Heart right ventricle (tissue), 16 donors: Measurements from ENCODE around the gene RMI2. TPM values are rescaled to one million over a fixed set of nuclear protein-coding genes. Genes with fewer than 3 reads are reported as not detected.
A peak's percentile ranks its signal among the peaks of the same experiment; 100 is the strongest.

Experiments
- ATAC-seq, 8 donors: fragments of 200-7000 bp; cut with Tn5 transposase; one replicate each; pipeline ENCODE4 v1.9.1; 2020; ENCODE audit warnings: mild to moderate bottlenecking in 8 of 8, moderate library complexity in 8 of 8, moderate number of reproducible peaks in 1 of 8
- DNase-seq, 2 donors: peaks; one replicate each; pipeline ENCODE4 v3.0.0-alpha.2; 2020
- H3K27ac ChIP-seq, 10 donors: fragments of 200-600 bp; sonication (generic) in 2 of 10; one replicate each; pipeline versions ENCODE4 v1.5.0 to v1.8.0; 2020 to 2022; ENCODE audit warnings: mild to moderate bottlenecking in 3 of 10
- H3K27me3 ChIP-seq, 7 donors: fragments of 200-600 bp; one replicate each; pipeline ENCODE4 v1.8.0; 2021 to 2022; ENCODE audit warnings: mild to moderate bottlenecking in 2 of 7
- H3K36me3 ChIP-seq, 9 donors: fragments of 200-600 bp; sonication (generic) in 1 of 9; one replicate each; pipeline versions ENCODE4 v1.5.0 to v1.8.0; 2020 to 2022; ENCODE audit warnings: mild to moderate bottlenecking in 2 of 9
- H3K4me1 ChIP-seq, 9 donors: fragments of 200-600 bp; sonication (generic) in 1 of 9; one replicate each; pipeline versions ENCODE4 v1.5.0 to v1.8.0; 2020 to 2022; ENCODE audit warnings: mild to moderate bottlenecking in 4 of 9
- H3K4me3 ChIP-seq, 10 donors: fragments of 200-600 bp; sonication (generic) in 2 of 10; one replicate each; pipeline versions ENCODE4 v1.5.0 to v1.8.0; 2020 to 2022; ENCODE audit warnings: mild to moderate bottlenecking in 7 of 10, moderate library complexity in 2 of 10
- H3K9me3 ChIP-seq, 11 donors: fragments of 200-600 bp in 10 of 11; sonication (generic) in 2 of 11; one replicate each; pipeline versions ENCODE4 v1.5.0 to v1.8.0; 2013 to 2022; ENCODE audit warnings: mild to moderate bottlenecking in 2 of 11, control low read depth in 1 of 11, moderate library complexity in 1 of 11
- CTCF ChIP-seq, 9 donors: fragments of 200-600 bp; sonication (generic) in 2 of 9; IDR thresholded peaks; one replicate each; pipeline versions ENCODE4 v1.5.0 to v1.8.0; 2021 to 2022; ENCODE audit warnings: antibody characterized with exemption in 9 of 9, mild to moderate bottlenecking in 5 of 9, moderate library complexity in 1 of 9
- WGBS, 2 donors: extraction: QIAGEN DNeasy Blood & Tissue Kit; methylation state at CpG; one replicate each; pipeline ENCODE4 v1.1.7; 2013; ENCODE audit warnings: inconsistent platforms in 1 of 2; 5-methylcytosine and 5-hydroxymethylcytosine counted together
- intact Hi-C, 10 donors: fragments of 100-400 bp; cut with DNase I; formaldehyde crosslinking; loops; one replicate each; pipeline versions ENCODE4 v1.11.1 to v1.14.2; 2022
- polyA plus RNA-seq, 2 donors: library from polyadenylated mRNA; stranded (reverse); fragments of 200-250 nt; gene quantifications; one replicate each; pipeline ENCODE4 v1.2.3, GENCODE V29; 2013
- total RNA-seq, 10 donors: library from RNA; stranded (reverse); fragmentation: NEBNext Ultra II Directional in 3 of 10; extraction: Animal tissue kit (Norgen Biotek cat#: 25700) in 3 of 10; gene quantifications; one replicate each; pipeline versions ENCODE4 v1.2.1 to v1.2.4, GENCODE V29; 2021 to 2023
- donor health status: Arrhythmogenic right ventricular cardiomyopathy.
- donor health status: ischemic (EF 13 %, LVEDD 7.1; RV severe dilation, severe dysfunction).
- donor health status: healthy with polysubstance abuse.
- donor health status: DM: no; HTN: yes; CAD: no.
- donor health status: DM: no; HTN: no; CAD: no.
- donor health status: ischemic (EF 25% LVEDD 6.9; RV normal size, moderate dysfunction).
- donor health status: ischemic (EF 25% LVEDD 5.7; RV mildly dilated, moderate dysfunction).
- donor health status: healthy.
- donor health status: DM: yes; HTN: yes; CAD: no.
- donor health status: Ischemic cardiomyopathy.
- donor health status: ischemic (EF 35%, LVEDD 5.7; RV mildly dilated, moderate dysfunction).
- donor health status: nonischemic (EF 11% LVEDD 7.7; RV severe dilation, severe dysfunction).
- donor health status: DM: yes; HTN: yes; CAD: no.
- donor health status: PGD.
- donor health status: ischemic (EF 29% LVEDD 5.4; RV normal size, mild dysfunction).
- donor health status: nonischemic (EF 23%, LVEDD 6.1; RV moderate dilation, normal function).

The RMI2 gene
- total and polyA plus RNA-seq, 12 donors: 0.22 to 3.8 (median 1.1) TPM

- ATAC-seq: no peak
- intact Hi-C loops: no loop called here
Observed at GRCh38 chr16:11333702-11334101, 11.6 kb upstream of the RMI2 start.

GRCh38 chr16:11334831-11335404 is 10.3 kb upstream of the RMI2 start:
- Histone ChIP-seq H3K4me1 (peaks cover 0 to under 1% (median 0%) of the 10 kb centered on the region in 9 donors), H3K36me3 (no peaks in the 10 kb centered on the region), H3K27me3 (no peaks in the 10 kb centered on the region), H3K9me3 (no peaks in the 10 kb centered on the region), H3K27ac (no peak overlapping the region), H3K4me3 (no peak overlapping the region)
- no peak for DNase-seq
- ATAC-seq: peak in 2 of 8 donors; percentile 24 to 56
- TF ChIP-seq CTCF (IDR thresholded peaks at IDR 0.05): no peak
- intact Hi-C loops: no loop called here
- 89 to 90% methylated on average over 6 of the region's 6 CpGs for WGBS, 2 donors

More at GRCh38 chr16:11333702-11334101, 11.6 kb upstream of the RMI2 start:
- TF ChIP-seq CTCF (IDR thresholded peaks at IDR 0.05): no peak
- H3K27me3 ChIP-seq: no peaks in the 10 kb centered on the region
- 65 to 68% methylated on average over 8 of the region's 8 CpGs for WGBS, 2 donors
- DNase-seq: no peak
- no peaks in the 10 kb centered on the region for H3K9me3 ChIP-seq
- no peaks in the 10 kb centered on the region for H3K36me3 ChIP-seq
- no peak overlapping the region for H3K27ac ChIP-seq
- peaks cover 0 to 13% (median 6%) of the 10 kb centered on the region in 9 donors for H3K4me1 ChIP-seq
- H3K4me3 ChIP-seq: no peak overlapping the region

- no peak for TF ChIP-seq CTCF (IDR thresholded peaks at IDR 0.05)
- Histone ChIP-seq H3K4me1 (no peaks in the 10 kb centered on the region), H3K4me3 (no peak overlapping the region), H3K9me3 (no peaks in the 10 kb centered on the region), H3K36me3 (no peaks in the 10 kb centered on the region), H3K27me3 (no peaks in the 10 kb centered on the region), H3K27ac (no peak overlapping the region)
- ATAC-seq: no peak
- WGBS, 2 donors: 77 to 81% methylated on average over 3 of the region's 3 CpGs
- DNase-seq: no peak
- intact Hi-C loops: no loop called here
Observed at GRCh38 chr16:11339075-11339474, 6.2 kb upstream of the RMI2 start.

GRCh38 chr16:11340710-11341109 is 4.5 kb upstream of the RMI2 start:
- intact Hi-C loops: no loop called here
- TF ChIP-seq CTCF (IDR thresholded peaks at IDR 0.05): no peak
- DNase-seq (no peak), ATAC-seq (no peak)
- 81 to 89% methylated on average over 4 of the region's 4 CpGs for WGBS, 2 donors
- H3K4me1 ChIP-seq: peaks cover 0 to 10% (median 9%) of the 10 kb centered on the region in 9 donors
- H3K4me3 ChIP-seq: no peak overlapping the region
- no peaks in the 10 kb centered on the region for H3K27me3 ChIP-seq
- no peak overlapping the region for H3K27ac ChIP-seq
- no peaks in the 10 kb centered on the region for H3K9me3 ChIP-seq
- no peaks in the 10 kb centered on the region for H3K36me3 ChIP-seq
